GM23338 (cell line): ENCODE data around the gene CDKAL1.

Source experiments
- CREB1 ChIP-seq: fragments of 250-450 bp; sonication (Bioruptor Pico); IDR thresholded peaks from 2 replicates; pipeline ENCODE4 v1.5.0; 2020; ENCODE audit warnings: low read depth, mild to moderate bottlenecking, moderate library complexity
- EZH2 ChIP-seq: fragments of 200-600 bp; sonication (generic); IDR thresholded peaks from one replicate; pipeline ENCODE4 v1.8.0; 2017; ENCODE audit warnings: antibody characterized with exemption, mild to moderate bottlenecking, low read depth; ENCODE audit not compliant: unreplicated experiment
- EZH2phosphoT487 ChIP-seq: fragments of 200-600 bp; sonication (generic); IDR thresholded peaks from one replicate; pipeline ENCODE4 v1.8.1; 2018; ENCODE audit warnings: antibody characterized with exemption; ENCODE audit not compliant: unreplicated experiment
- NANOG ChIP-seq: IDR thresholded peaks from 2 replicates; pipeline ENCODE4 v1.6.1; 2016; ENCODE audit warnings: antibody characterized with exemption, borderline replicate concordance
- POLR2AphosphoS5 ChIP-seq: IDR thresholded peaks from 2 replicates; pipeline ENCODE4 v1.6.1; 2016; ENCODE audit warnings: antibody characterized with exemption, low read depth
- ZNF114 ChIP-seq: fragments of 250-450 bp; sonication (Bioruptor Pico); IDR thresholded peaks from 2 replicates; pipeline ENCODE4 v1.5.0; 2020; ENCODE audit warnings: mild to moderate bottlenecking, moderate library complexity
- ZNF331 ChIP-seq: fragments of 250-450 bp; sonication (Bioruptor Pico); IDR thresholded peaks from 2 replicates; pipeline ENCODE4 v1.5.0; 2020; ENCODE audit warnings: low read depth, mild to moderate bottlenecking, moderate library complexity
- TF ChIP-seq, protein P1 (sequence below), 2 experiments: fragments of 200-600 bp in 1 of 2; sonication (generic) in 1 of 2; conservative IDR thresholded peaks; 2 replicates each; pipeline versions ENCODE4 v1.5.1 to v1.6.1; 2016 to 2017; ENCODE audit warnings: antibody characterized with exemption in 2 of 2, low read depth in 2 of 2, mild to moderate bottlenecking in 2 of 2, moderate library complexity in 1 of 2
- TF ChIP-seq, protein P2 (sequence below): IDR thresholded peaks from one replicate; pipeline ENCODE4 v1.6.1; 2018; ENCODE audit warnings: antibody characterized with exemption; ENCODE audit not compliant: unreplicated experiment
- TF ChIP-seq, protein P3 (sequence below): IDR thresholded peaks from 2 replicates; pipeline ENCODE4 v1.6.1; 2016; ENCODE audit warnings: antibody characterized with exemption

DNA sequence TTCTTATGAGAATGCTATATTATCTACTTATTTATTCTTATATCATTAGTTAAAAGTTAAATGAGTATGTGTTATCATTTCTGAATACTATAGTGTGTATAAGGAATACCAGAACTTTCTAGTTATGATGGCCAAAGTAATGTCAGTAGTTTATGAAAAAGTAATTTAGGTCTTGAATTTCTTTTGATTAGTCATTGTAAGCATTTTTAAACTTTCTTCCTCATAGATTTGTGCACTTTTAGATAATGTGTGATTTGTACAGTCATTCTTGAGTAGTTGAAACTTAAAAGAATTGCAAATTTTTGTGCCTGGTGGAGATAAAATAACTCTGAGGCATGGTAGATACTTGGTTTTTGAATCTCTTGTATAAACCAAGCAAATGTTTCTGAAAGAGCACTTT lies 311.3 kb downstream of the CDKAL1 start:
- TF ChIP-seq, protein P1, sequence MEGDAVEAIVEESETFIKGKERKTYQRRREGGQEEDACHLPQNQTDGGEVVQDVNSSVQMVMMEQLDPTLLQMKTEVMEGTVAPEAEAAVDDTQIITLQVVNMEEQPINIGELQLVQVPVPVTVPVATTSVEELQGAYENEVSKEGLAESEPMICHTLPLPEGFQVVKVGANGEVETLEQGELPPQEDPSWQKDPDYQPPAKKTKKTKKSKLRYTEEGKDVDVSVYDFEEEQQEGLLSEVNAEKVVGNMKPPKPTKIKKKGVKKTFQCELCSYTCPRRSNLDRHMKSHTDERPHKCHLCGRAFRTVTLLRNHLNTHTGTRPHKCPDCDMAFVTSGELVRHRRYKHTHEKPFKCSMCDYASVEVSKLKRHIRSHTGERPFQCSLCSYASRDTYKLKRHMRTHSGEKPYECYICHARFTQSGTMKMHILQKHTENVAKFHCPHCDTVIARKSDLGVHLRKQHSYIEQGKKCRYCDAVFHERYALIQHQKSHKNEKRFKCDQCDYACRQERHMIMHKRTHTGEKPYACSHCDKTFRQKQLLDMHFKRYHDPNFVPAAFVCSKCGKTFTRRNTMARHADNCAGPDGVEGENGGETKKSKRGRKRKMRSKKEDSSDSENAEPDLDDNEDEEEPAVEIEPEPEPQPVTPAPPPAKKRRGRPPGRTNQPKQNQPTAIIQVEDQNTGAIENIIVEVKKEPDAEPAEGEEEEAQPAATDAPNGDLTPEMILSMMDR (conservative IDR thresholded peaks at IDR 0.05; ENCODE audit: low read depth in 2 of 2), result no peak
- TF ChIP-seq EZH2, result no peak
- no peak for TF ChIP-seq POLR2AphosphoS5
- TF ChIP-seq, protein P2, sequence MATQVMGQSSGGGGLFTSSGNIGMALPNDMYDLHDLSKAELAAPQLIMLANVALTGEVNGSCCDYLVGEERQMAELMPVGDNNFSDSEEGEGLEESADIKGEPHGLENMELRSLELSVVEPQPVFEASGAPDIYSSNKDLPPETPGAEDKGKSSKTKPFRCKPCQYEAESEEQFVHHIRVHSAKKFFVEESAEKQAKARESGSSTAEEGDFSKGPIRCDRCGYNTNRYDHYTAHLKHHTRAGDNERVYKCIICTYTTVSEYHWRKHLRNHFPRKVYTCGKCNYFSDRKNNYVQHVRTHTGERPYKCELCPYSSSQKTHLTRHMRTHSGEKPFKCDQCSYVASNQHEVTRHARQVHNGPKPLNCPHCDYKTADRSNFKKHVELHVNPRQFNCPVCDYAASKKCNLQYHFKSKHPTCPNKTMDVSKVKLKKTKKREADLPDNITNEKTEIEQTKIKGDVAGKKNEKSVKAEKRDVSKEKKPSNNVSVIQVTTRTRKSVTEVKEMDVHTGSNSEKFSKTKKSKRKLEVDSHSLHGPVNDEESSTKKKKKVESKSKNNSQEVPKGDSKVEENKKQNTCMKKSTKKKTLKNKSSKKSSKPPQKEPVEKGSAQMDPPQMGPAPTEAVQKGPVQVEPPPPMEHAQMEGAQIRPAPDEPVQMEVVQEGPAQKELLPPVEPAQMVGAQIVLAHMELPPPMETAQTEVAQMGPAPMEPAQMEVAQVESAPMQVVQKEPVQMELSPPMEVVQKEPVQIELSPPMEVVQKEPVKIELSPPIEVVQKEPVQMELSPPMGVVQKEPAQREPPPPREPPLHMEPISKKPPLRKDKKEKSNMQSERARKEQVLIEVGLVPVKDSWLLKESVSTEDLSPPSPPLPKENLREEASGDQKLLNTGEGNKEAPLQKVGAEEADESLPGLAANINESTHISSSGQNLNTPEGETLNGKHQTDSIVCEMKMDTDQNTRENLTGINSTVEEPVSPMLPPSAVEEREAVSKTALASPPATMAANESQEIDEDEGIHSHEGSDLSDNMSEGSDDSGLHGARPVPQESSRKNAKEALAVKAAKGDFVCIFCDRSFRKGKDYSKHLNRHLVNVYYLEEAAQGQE, result no peak
- TF ChIP-seq EZH2phosphoT487, result no peak
- TF ChIP-seq ZNF114 (CRISPR knock-in tag), result no peak
- TF ChIP-seq, protein P3, sequence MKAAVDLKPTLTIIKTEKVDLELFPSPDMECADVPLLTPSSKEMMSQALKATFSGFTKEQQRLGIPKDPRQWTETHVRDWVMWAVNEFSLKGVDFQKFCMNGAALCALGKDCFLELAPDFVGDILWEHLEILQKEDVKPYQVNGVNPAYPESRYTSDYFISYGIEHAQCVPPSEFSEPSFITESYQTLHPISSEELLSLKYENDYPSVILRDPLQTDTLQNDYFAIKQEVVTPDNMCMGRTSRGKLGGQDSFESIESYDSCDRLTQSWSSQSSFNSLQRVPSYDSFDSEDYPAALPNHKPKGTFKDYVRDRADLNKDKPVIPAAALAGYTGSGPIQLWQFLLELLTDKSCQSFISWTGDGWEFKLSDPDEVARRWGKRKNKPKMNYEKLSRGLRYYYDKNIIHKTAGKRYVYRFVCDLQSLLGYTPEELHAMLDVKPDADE, result no peak
- no peak for TF ChIP-seq ZNF331 (CRISPR knock-in tag)
- TF ChIP-seq CREB1 (CRISPR knock-in tag), result no peak
- no peak for TF ChIP-seq NANOG
